ENCODE data around the gene ATP2A3.

- TF ChIP-seq EZH2 (IDR thresholded peaks at IDR 0.05; ENCODE audit: borderline replicate concordance, insufficient read depth, low read length, poor library complexity, severe bottlenecking) (no peak), TAF1 (IDR thresholded peaks at IDR 0.05; ENCODE audit: low read depth) (no peak), POLR2AphosphoS5 (IDR thresholded peaks at IDR 0.05) (no peak), REST (IDR thresholded peaks at IDR 0.05; ENCODE audit: borderline replicate concordance) (no peak), MXI1 (conservative IDR thresholded peaks at IDR 0.05; ENCODE audit: poor library complexity, severe bottlenecking) (no peak), RAD21 (conservative IDR thresholded peaks at IDR 0.05) (no peak), SMC3 (conservative IDR thresholded peaks at IDR 0.05; ENCODE audit: poor library complexity) (no peak), EP300 (conservative IDR thresholded peaks at IDR 0.05; ENCODE audit: poor library complexity, severe bottlenecking) (no peak)
- TF ChIP-seq, protein P1, sequence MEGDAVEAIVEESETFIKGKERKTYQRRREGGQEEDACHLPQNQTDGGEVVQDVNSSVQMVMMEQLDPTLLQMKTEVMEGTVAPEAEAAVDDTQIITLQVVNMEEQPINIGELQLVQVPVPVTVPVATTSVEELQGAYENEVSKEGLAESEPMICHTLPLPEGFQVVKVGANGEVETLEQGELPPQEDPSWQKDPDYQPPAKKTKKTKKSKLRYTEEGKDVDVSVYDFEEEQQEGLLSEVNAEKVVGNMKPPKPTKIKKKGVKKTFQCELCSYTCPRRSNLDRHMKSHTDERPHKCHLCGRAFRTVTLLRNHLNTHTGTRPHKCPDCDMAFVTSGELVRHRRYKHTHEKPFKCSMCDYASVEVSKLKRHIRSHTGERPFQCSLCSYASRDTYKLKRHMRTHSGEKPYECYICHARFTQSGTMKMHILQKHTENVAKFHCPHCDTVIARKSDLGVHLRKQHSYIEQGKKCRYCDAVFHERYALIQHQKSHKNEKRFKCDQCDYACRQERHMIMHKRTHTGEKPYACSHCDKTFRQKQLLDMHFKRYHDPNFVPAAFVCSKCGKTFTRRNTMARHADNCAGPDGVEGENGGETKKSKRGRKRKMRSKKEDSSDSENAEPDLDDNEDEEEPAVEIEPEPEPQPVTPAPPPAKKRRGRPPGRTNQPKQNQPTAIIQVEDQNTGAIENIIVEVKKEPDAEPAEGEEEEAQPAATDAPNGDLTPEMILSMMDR (IDR thresholded peaks at IDR 0.05; ENCODE audit: poor library complexity, severe bottlenecking) = no peak
These were observed 79.0 kb downstream of the ATP2A3 start for GRCh38 chr17:3885271-3885670.

Data from neural cell (in vitro differentiated cells).